Amniotic stem cell (primary cell): ENCODE data around the gene RMDN2.

Source experiments
- DNase-seq: peaks from one replicate; lab custom pipeline; 2025; lab: John Stamatoyannopoulos, UW

Gene RMDN2

GRCh38 chr2:38039121-38039910, 114.2 kb downstream of the RMDN2 start:
- no peak for DNase-seq

DNA sequence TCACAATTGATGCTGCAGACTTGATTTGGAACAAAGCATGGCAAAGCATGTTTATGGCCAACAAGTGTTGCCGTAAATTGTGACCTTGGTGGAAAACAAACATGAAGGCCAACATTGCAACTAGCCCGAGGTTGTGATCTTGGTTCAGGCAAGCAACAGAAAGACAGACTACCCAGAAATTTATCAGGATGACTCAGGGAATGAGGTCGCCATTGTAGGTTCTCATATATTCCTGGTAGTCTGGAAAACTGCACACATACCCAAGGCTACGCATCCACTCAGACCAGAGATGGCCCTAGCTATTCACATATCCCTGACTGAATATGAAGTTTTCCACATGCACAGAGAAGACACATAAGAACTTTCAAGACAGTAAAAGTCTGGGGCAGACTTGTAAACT, 120.7 kb downstream of the RMDN2 start:
- DNase-seq, result no peak

GRCh38 chr2:38056216-38056615, 131.1 kb downstream of the RMDN2 start:
- no peak for DNase-seq

- DNase-seq, result no peak
Measured at GRCh38 chr2:38057651-38058410, 132.7 kb downstream of the RMDN2 start.

DNA sequence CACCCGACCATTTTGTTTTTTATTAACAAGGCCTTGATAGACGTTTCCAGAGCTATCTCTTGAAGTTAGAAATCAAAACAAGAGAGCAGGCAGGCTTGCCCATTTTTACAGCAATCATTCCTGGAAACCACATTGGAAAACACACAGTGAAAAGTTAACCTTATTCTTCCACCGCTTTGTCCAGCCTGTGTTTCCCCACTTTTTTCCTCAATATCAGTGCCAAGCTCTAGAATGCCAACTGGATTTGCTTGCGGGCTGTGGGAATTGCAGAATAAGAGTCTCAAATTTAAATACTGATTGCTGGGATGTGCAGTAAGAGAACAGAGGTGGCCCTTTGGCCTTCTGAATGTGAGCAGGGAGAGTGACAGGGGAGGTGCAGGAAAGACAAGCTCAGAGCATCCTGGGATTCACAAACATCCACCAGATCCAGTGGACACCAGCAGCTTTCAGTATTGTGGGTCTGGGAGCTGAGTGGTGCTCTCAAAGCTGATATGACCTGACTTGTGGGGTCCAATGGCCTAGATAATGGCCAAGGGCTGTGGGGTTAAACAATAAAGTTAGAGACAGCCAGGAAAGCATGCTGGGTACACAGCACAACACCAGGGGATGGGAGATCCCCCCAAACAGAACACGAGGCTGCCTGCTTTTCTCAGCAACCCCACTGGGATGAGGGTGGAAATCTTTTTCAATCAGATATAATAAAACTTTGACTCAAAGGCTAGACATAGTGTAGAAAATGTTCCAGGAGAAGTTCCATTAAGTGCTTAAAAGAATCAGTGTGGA, 135.3 kb downstream of the RMDN2 start:
- no peak for DNase-seq

DNA sequence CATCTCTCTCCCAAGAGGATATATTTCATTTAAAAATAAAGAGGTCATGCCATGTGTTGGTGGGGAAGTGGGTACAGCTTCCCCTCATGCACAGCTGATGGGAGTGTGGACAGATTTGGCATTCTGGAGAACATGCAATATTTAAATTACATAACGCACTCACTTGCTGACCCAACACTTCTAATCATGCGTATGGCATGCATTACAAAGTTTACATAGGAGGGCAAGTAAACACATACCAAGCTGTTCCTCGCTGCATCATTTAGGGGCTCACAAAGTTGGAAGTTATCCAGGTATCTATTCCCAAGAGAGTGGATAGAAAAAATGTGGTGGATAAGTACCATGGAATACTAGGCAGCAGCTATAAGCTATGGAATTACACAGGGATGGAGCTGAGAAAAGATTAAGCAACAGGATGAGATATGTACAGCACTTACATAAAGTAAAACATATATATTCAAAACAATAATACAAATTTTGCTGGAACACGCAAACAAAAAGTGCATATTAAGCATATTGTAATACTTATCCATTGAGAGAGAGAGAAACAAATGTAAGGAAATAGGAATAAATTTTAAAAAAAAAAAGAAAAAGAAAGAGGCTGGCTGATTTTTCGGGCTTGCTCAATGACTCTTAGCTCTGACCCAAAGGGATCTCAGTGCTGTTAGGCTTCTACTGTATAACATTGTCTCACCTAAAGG, 139.9 kb downstream of the RMDN2 start:
- DNase-seq, result no peak

DNA sequence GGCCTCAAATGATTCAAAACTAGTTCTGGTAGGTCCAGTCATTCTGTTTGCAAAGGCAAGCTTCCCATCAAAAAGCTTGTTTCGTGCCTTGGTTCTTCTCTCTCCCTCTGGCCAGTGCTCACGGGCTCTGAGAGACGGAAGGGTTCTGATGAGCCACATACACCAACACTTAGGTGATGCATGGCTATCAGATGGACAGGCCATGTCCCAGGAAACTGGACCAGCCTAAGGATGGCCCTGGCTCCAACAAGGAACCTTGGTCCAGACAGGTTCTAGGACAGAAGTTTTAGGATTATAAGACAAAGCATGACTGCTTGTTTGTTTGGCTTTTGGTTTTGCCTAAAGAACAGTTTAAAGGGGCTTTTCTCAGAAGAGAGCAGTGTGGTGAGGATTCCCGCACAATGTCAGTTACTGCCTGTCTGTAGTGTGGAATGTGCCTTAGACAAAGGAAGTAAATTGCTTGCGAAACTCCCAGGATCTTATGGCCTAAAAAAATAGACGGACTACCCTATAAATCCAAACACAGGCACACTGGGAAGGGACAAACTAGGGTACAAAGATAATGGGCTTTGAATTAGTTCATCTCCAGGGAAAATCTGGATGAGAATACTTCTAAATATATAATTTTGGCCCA, 140.5 kb downstream of the RMDN2 start:
- DNase-seq, result no peak

DNA sequence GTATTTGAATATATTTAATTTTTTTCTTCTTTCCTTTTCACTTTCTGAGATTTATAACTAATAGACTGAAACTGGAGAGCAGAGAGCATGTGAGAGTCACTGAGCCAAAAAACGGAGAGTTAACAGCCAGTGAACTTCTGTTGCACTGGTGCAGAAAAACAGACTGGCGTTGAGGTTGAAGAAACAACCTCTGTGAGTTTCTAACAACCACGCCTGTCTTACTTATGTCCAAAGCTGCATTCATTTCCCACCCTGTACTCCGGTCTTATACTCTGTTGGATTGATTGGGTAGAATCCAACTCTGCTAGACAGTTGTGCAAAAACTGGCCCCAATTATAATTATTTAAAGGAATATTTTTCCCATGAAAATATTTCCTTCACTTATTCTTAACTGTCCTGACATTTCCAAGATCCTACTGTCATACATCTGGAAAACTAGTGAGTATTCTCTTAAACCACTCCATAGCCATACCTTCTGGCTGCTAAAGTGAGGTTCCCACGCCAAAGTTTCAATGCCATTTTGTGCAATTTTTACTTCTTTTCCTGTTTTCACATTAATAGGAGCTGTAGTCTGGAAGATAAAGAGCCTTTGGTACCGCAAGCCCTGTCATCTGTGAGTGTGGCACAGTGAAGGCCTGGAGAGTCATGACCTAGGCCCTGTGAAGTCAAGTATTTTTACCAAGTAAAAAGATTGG, 141.5 kb downstream of the RMDN2 start:
- no peak for DNase-seq
